GM19467 (cell line): ENCODE measurements around the gene OMG.
"Not testable (repeated sequence)": the region's sequence is repeated elsewhere in the genome, so short reads cannot be mapped to it uniquely, and the experiment has no call there.

Experiments
- ATAC-seq: cut with Tn5 transposase; IDR thresholded peaks from one replicate; pipeline ENCODE4 v1.9.1; 2021; ENCODE audit warnings: mild to moderate bottlenecking, moderate library complexity; ENCODE audit not compliant: unreplicated experiment

OMG gene

DNA sequence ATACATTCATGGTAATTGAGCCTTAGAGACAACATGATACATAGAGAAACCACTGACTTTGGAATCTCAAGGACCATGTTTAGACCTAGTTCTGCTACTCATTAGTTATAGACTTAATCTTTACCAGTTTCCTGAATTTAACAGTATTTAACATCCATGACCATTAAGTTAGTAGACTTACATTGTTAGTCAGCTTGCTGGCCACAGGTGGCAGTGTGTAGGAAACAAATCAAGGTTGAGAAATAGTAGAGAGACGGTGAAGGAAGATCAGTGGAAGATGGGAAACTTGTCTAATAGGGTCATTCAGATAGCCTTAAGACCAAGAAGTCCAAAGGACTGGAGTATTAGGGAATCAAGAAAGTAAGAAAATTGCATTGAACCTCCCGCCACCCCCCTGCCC, 31.0 kb downstream of the OMG start:
- ATAC-seq, result no peak

DNA sequence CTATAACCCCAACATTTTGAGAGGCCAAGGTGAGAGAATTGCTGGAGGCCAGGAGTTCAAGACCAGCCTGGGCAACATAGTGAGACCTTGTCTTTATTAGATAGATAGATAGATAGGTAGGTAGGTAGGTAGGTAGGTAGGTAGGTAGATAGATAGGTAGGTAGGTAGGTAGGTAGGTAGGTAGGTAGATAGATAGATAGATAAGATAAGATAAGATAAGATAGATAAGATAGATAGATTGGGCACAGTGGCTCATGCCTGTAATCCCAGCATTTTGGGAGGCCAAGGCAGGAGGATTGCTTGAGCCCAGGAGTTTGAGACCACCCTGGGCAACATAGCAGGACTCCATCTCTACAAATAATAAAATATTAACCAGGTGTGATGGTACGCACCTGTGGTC, 34.1 kb downstream of the OMG start:
- not testable (repeated sequence) for ATAC-seq

- ATAC-seq, result no peak
These were observed 35.4 kb downstream of the OMG start for GRCh38 chr17:31261601-31262000.

GRCh38 chr17:31260151-31260550, 36.9 kb downstream of the OMG start:
- ATAC-seq, result no peak

- no peak for ATAC-seq
These were observed 40.1 kb downstream of the OMG start for GRCh38 chr17:31256936-31257335.

DNA sequence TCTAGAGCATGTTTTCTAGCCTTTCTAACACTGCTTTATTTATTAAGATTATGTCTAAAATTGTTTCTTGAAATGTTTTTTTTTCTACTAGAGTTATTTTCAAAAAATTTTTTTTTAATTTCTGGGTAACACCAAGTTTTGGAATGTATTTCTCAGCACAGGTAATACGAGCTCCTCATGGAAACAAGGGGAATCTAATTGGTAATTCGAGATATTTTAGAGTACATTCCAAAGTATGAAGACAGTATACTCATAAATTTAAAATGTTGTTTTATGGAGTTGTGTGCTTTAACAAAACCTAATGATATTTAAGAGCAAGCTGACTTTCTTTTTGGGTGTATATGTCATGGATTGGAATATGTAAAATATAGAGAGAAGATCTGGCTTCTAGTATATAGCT, 42.4 kb downstream of the OMG start:
- ATAC-seq, result no peak

- ATAC-seq, result no peak
These were observed 44.3 kb downstream of the OMG start for GRCh38 chr17:31252741-31253140.

GRCh38 chr17:31251970-31252328, 45.1 kb downstream of the OMG start:
- ATAC-seq, result no peak

GRCh38 chr17:31251105-31251969, 45.7 kb downstream of the OMG start:
- no peak for ATAC-seq

- no peak for ATAC-seq
These were observed 46.8 kb downstream of the OMG start for GRCh38 chr17:31250229-31250628.

DNA sequence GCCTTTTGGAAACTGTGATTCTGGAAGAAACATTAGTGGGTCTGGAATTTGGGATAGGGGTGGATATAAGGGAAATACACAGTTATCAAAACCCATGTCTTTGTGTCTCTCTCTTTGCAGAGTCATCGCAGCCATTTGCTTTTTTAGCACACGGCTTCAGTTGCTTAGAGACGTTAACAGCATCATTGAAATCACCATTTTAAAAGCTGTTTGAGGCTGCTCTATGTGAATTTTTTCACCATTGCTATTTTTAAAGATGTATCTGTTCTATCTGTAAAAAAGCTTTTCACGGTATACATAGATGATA, 47.3 kb downstream of the OMG start:
- ATAC-seq, result no peak

GRCh38 chr17:31248986-31249834, 47.8 kb downstream of the OMG start:
- no peak for ATAC-seq
